ENCODE results near the gene LYZL6. TPM values are rescaled to one million over a fixed set of nuclear protein-coding genes. Genes with fewer than 3 reads are reported as not detected.

The LYZL6 gene
- total and polyA plus RNA-seq, 2 of the 8 experiments (the other 6 are each of a cell fraction or from before 2014, with no cell fraction given): not detected

DNA sequence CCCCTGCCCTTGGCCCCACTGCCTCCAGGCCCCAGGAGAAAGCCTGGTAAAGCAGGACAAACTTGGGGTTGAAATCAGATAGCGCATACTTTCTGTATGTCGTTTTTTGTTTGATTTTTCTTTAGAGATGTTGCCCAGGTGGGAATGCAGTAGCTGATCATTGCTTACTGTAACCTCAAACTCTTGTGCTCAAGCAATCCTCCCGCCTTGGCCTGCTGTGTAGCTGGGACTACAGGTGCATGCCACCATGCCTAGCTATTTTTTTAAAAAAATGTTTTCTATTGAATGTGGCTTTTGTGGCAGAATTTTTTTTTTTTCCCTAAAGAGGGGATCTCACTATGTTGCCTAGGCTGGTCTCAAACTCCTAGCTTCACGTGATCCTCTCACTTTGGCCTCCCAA is 52.2 kb downstream of the LYZL6 start (continued):
- TF ChIP-seq, protein P1, sequence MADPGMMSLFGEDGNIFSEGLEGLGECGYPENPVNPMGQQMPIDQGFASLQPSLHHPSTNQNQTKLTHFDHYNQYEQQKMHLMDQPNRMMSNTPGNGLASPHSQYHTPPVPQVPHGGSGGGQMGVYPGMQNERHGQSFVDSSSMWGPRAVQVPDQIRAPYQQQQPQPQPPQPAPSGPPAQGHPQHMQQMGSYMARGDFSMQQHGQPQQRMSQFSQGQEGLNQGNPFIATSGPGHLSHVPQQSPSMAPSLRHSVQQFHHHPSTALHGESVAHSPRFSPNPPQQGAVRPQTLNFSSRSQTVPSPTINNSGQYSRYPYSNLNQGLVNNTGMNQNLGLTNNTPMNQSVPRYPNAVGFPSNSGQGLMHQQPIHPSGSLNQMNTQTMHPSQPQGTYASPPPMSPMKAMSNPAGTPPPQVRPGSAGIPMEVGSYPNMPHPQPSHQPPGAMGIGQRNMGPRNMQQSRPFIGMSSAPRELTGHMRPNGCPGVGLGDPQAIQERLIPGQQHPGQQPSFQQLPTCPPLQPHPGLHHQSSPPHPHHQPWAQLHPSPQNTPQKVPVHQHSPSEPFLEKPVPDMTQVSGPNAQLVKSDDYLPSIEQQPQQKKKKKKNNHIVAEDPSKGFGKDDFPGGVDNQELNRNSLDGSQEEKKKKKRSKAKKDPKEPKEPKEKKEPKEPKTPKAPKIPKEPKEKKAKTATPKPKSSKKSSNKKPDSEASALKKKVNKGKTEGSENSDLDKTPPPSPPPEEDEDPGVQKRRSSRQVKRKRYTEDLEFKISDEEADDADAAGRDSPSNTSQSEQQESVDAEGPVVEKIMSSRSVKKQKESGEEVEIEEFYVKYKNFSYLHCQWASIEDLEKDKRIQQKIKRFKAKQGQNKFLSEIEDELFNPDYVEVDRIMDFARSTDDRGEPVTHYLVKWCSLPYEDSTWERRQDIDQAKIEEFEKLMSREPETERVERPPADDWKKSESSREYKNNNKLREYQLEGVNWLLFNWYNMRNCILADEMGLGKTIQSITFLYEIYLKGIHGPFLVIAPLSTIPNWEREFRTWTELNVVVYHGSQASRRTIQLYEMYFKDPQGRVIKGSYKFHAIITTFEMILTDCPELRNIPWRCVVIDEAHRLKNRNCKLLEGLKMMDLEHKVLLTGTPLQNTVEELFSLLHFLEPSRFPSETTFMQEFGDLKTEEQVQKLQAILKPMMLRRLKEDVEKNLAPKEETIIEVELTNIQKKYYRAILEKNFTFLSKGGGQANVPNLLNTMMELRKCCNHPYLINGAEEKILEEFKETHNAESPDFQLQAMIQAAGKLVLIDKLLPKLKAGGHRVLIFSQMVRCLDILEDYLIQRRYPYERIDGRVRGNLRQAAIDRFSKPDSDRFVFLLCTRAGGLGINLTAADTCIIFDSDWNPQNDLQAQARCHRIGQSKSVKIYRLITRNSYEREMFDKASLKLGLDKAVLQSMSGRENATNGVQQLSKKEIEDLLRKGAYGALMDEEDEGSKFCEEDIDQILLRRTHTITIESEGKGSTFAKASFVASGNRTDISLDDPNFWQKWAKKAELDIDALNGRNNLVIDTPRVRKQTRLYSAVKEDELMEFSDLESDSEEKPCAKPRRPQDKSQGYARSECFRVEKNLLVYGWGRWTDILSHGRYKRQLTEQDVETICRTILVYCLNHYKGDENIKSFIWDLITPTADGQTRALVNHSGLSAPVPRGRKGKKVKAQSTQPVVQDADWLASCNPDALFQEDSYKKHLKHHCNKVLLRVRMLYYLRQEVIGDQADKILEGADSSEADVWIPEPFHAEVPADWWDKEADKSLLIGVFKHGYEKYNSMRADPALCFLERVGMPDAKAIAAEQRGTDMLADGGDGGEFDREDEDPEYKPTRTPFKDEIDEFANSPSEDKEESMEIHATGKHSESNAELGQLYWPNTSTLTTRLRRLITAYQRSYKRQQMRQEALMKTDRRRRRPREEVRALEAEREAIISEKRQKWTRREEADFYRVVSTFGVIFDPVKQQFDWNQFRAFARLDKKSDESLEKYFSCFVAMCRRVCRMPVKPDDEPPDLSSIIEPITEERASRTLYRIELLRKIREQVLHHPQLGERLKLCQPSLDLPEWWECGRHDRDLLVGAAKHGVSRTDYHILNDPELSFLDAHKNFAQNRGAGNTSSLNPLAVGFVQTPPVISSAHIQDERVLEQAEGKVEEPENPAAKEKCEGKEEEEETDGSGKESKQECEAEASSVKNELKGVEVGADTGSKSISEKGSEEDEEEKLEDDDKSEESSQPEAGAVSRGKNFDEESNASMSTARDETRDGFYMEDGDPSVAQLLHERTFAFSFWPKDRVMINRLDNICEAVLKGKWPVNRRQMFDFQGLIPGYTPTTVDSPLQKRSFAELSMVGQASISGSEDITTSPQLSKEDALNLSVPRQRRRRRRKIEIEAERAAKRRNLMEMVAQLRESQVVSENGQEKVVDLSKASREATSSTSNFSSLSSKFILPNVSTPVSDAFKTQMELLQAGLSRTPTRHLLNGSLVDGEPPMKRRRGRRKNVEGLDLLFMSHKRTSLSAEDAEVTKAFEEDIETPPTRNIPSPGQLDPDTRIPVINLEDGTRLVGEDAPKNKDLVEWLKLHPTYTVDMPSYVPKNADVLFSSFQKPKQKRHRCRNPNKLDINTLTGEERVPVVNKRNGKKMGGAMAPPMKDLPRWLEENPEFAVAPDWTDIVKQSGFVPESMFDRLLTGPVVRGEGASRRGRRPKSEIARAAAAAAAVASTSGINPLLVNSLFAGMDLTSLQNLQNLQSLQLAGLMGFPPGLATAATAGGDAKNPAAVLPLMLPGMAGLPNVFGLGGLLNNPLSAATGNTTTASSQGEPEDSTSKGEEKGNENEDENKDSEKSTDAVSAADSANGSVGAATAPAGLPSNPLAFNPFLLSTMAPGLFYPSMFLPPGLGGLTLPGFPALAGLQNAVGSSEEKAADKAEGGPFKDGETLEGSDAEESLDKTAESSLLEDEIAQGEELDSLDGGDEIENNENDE (IDR thresholded peaks at IDR 0.05; ENCODE audit: insufficient replicate concordance, low read length): no peak
- no peak for TF ChIP-seq CBX5 (IDR thresholded peaks at IDR 0.05; ENCODE audit: low read depth, low read length)
- no peak for TF ChIP-seq SIRT6 (IDR thresholded peaks at IDR 0.05; ENCODE audit: low read length)
- no peak for TF ChIP-seq TEAD4 (IDR thresholded peaks at IDR 0.05; ENCODE audit: low read depth, low read length)
- no peak for TF ChIP-seq YY1 (IDR thresholded peaks at IDR 0.05; ENCODE audit: low read depth, low read length)
- TF ChIP-seq, protein P2, sequence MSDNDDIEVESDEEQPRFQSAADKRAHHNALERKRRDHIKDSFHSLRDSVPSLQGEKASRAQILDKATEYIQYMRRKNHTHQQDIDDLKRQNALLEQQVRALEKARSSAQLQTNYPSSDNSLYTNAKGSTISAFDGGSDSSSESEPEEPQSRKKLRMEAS (IDR thresholded peaks at IDR 0.05): no peak
- TF ChIP-seq NRF1 (IDR thresholded peaks at IDR 0.05; ENCODE audit: low read depth, low read length): no peak
- no peak for TF ChIP-seq CREB1 (IDR thresholded peaks at IDR 0.05)
- no peak for TF ChIP-seq TAF1 (IDR thresholded peaks at IDR 0.05; ENCODE audit: low read depth, low read length)
- no peak for TF ChIP-seq RFX5 (IDR thresholded peaks at IDR 0.05; ENCODE audit: borderline replicate concordance, low read depth, low read length)
- TF ChIP-seq SP4 (IDR thresholded peaks at IDR 0.05; ENCODE audit: low read length): no peak
- TF ChIP-seq CHD1 (IDR thresholded peaks at IDR 0.05; ENCODE audit: low read depth, low read length): no peak
- TF ChIP-seq CHD2 (IDR thresholded peaks at IDR 0.05; ENCODE audit: low read length): no peak
- no peak for TF ChIP-seq BCL11A (IDR thresholded peaks at IDR 0.05; ENCODE audit: low read depth in 2 of 2, low read length in 2 of 2)
